ENCODE measurements around the gene MRPL40. TPM values are rescaled to one million over a fixed set of nuclear protein-coding genes. Genes with fewer than 3 reads are reported as not detected.

Gene MRPL40
- total and polyA plus RNA-seq, 2 experiments from 2014 or later, result 15.5 to 53.5 TPM

DNA sequence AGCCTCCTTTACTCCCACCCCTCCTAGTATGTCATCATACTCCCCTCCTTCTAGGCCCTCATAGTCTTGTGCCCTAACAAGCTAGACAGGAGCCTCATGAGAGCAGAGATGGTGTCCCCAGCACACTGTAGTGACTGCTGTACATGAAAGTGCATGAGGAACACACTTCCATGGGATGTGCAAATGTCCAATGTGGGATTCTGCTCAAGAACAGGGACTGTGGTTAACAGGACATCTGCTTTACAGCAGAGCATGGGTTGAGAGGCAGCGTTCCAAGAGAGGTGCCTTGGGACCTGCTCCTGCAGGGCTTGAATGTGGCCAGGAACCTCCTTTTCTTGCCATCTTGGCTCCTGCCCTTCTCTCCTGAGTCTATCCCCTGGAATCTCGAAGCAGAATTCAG is 46.1 kb upstream of the MRPL40 start:
- no peaks in the 10 kb centered on the region for H3K27me3 ChIP-seq (ENCODE audit: insufficient read depth)
- H3K36me3 ChIP-seq (ENCODE audit: insufficient read depth), result peaks cover 46% of the 10 kb centered on the region
- no peak overlapping the region for H3K27ac ChIP-seq (ENCODE audit: low read depth)
- Mint-ChIP-seq H3K36me3 (ENCODE audit: low read depth) (peaks cover 87% of the 10 kb centered on the region), H3K27ac (no peak overlapping the region), H3K9me3 (no peaks in the 10 kb centered on the region), H3K27me3 (ENCODE audit: insufficient read depth, low read depth, poor library complexity) (peaks cover 4% of the 10 kb centered on the region), H3K4me3 (no peak overlapping the region), H3K4me1 (no peaks in the 10 kb centered on the region)
- H3K4me3 ChIP-seq, result no peak overlapping the region
- no peaks in the 10 kb centered on the region for H3F3A ChIP-seq (replicated peaks; ENCODE audit: low read depth)
- ATAC-seq (no peak), DNase-seq (ENCODE audit: low spot score) (no peak)
- TF ChIP-seq ZNF114 (CRISPR knock-in tag; IDR thresholded peaks at IDR 0.05), result no peak
- TF ChIP-seq, protein P1, sequence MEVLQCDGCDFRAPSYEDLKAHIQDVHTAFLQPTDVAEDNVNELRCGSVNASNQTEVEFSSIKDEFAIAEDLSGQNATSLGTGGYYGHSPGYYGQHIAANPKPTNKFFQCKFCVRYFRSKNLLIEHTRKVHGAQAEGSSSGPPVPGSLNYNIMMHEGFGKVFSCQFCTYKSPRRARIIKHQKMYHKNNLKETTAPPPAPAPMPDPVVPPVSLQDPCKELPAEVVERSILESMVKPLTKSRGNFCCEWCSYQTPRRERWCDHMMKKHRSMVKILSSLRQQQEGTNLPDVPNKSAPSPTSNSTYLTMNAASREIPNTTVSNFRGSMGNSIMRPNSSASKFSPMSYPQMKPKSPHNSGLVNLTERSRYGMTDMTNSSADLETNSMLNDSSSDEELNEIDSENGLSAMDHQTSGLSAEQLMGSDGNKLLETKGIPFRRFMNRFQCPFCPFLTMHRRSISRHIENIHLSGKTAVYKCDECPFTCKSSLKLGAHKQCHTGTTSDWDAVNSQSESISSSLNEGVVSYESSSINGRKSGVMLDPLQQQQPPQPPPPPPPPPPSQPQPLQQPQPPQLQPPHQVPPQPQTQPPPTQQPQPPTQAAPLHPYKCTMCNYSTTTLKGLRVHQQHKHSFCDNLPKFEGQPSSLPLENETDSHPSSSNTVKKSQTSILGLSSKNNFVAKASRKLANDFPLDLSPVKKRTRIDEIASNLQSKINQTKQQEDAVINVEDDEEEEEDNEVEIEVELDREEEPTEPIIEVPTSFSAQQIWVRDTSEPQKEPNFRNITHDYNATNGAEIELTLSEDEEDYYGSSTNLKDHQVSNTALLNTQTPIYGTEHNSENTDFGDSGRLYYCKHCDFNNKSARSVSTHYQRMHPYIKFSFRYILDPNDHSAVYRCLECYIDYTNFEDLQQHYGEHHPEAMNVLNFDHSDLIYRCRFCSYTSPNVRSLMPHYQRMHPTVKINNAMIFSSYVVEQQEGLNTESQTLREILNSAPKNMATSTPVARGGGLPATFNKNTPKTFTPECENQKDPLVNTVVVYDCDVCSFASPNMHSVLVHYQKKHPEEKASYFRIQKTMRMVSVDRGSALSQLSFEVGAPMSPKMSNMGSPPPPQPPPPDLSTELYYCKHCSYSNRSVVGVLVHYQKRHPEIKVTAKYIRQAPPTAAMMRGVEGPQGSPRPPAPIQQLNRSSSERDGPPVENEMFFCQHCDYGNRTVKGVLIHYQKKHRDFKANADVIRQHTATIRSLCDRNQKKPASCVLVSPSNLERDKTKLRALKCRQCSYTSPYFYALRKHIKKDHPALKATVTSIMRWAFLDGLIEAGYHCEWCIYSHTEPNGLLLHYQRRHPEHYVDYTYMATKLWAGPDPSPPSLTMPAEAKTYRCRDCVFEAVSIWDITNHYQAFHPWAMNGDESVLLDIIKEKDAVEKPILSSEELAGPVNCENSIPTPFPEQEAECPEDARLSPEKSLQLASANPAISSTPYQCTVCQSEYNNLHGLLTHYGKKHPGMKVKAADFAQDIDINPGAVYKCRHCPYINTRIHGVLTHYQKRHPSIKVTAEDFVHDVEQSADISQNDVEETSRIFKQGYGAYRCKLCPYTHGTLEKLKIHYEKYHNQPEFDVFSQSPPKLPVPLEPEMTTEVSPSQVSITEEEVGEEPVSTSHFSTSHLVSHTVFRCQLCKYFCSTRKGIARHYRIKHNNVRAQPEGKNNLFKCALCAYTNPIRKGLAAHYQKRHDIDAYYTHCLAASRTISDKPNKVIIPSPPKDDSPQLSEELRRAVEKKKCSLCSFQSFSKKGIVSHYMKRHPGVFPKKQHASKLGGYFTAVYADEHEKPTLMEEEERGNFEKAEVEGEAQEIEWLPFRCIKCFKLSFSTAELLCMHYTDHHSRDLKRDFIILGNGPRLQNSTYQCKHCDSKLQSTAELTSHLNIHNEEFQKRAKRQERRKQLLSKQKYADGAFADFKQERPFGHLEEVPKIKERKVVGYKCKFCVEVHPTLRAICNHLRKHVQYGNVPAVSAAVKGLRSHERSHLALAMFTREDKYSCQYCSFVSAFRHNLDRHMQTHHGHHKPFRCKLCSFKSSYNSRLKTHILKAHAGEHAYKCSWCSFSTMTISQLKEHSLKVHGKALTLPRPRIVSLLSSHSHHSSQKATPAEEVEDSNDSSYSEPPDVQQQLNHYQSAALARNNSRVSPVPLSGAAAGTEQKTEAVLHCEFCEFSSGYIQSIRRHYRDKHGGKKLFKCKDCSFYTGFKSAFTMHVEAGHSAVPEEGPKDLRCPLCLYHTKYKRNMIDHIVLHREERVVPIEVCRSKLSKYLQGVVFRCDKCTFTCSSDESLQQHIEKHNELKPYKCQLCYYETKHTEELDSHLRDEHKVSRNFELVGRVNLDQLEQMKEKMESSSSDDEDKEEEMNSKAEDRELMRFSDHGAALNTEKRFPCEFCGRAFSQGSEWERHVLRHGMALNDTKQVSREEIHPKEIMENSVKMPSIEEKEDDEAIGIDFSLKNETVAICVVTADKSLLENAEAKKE (CRISPR knock-in tag; IDR thresholded peaks at IDR 0.05), result no peak
- TF ChIP-seq, protein P2, sequence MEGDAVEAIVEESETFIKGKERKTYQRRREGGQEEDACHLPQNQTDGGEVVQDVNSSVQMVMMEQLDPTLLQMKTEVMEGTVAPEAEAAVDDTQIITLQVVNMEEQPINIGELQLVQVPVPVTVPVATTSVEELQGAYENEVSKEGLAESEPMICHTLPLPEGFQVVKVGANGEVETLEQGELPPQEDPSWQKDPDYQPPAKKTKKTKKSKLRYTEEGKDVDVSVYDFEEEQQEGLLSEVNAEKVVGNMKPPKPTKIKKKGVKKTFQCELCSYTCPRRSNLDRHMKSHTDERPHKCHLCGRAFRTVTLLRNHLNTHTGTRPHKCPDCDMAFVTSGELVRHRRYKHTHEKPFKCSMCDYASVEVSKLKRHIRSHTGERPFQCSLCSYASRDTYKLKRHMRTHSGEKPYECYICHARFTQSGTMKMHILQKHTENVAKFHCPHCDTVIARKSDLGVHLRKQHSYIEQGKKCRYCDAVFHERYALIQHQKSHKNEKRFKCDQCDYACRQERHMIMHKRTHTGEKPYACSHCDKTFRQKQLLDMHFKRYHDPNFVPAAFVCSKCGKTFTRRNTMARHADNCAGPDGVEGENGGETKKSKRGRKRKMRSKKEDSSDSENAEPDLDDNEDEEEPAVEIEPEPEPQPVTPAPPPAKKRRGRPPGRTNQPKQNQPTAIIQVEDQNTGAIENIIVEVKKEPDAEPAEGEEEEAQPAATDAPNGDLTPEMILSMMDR (conservative IDR thresholded peaks at IDR 0.05; ENCODE audit: low read depth in 2 of 2), result no peak
- TF ChIP-seq, protein P3, sequence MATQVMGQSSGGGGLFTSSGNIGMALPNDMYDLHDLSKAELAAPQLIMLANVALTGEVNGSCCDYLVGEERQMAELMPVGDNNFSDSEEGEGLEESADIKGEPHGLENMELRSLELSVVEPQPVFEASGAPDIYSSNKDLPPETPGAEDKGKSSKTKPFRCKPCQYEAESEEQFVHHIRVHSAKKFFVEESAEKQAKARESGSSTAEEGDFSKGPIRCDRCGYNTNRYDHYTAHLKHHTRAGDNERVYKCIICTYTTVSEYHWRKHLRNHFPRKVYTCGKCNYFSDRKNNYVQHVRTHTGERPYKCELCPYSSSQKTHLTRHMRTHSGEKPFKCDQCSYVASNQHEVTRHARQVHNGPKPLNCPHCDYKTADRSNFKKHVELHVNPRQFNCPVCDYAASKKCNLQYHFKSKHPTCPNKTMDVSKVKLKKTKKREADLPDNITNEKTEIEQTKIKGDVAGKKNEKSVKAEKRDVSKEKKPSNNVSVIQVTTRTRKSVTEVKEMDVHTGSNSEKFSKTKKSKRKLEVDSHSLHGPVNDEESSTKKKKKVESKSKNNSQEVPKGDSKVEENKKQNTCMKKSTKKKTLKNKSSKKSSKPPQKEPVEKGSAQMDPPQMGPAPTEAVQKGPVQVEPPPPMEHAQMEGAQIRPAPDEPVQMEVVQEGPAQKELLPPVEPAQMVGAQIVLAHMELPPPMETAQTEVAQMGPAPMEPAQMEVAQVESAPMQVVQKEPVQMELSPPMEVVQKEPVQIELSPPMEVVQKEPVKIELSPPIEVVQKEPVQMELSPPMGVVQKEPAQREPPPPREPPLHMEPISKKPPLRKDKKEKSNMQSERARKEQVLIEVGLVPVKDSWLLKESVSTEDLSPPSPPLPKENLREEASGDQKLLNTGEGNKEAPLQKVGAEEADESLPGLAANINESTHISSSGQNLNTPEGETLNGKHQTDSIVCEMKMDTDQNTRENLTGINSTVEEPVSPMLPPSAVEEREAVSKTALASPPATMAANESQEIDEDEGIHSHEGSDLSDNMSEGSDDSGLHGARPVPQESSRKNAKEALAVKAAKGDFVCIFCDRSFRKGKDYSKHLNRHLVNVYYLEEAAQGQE (IDR thresholded peaks at IDR 0.05; ENCODE audit: unreplicated experiment), result no peak
- TF ChIP-seq NANOG (IDR thresholded peaks at IDR 0.05; ENCODE audit: borderline replicate concordance), result no peak
- TF ChIP-seq EZH2 (IDR thresholded peaks at IDR 0.05; ENCODE audit: low read depth, unreplicated experiment), result no peak
- TF ChIP-seq JUNB (IDR thresholded peaks at IDR 0.05; ENCODE audit: unreplicated experiment), result no peak
- TF ChIP-seq ZNF331 (CRISPR knock-in tag; IDR thresholded peaks at IDR 0.05; ENCODE audit: low read depth), result no peak
- no peak for TF ChIP-seq CREB1 (CRISPR knock-in tag; IDR thresholded peaks at IDR 0.05; ENCODE audit: low read depth)
- no peak for TF ChIP-seq POLR2AphosphoS5 (IDR thresholded peaks at IDR 0.05; ENCODE audit: low read depth)
- TF ChIP-seq ETS1 (IDR thresholded peaks at IDR 0.05), result no peak
- TF ChIP-seq EZH2phosphoT487 (IDR thresholded peaks at IDR 0.05; ENCODE audit: unreplicated experiment), result no peak
- no peak for TF ChIP-seq STAT1 (IDR thresholded peaks at IDR 0.05; ENCODE audit: unreplicated experiment)
- H4K20me1 ChIP-seq (replicated peaks; ENCODE audit: insufficient read depth), result no peaks in the 10 kb centered on the region; the same call in 1 of the 2 replicates
- no peaks in the 10 kb centered on the region for H3K79me2 ChIP-seq (replicated peaks; ENCODE audit: insufficient read depth)
- H3K4me2 ChIP-seq, result no peak overlapping the region
- H2AFZ ChIP-seq, result no peak overlapping the region
- no peaks in the 10 kb centered on the region for H3K9me2 ChIP-seq (ENCODE audit: insufficient read depth)
- no peaks in the 10 kb centered on the region for H3K4me1 ChIP-seq (ENCODE audit: insufficient read depth)

All from GM23338 (cell line).